Prostate gland (tissue), 2 donors: ENCODE results near the gene SNRNP70.

Experiments used
- CTCF ChIP-seq, 4 experiments: fragments of 200-600 bp in 2 of 4; fragments of 450-650 bp in 2 of 4; sonication (generic) in 2 of 4; IDR thresholded peaks; 1 replicate in 3 of 4; 2 replicates in 1 of 4; pipeline ENCODE4 v1.5.1; 2016 to 2019; ENCODE audit warnings: antibody characterized with exemption in 4 of 4, mild to moderate bottlenecking in 2 of 4, moderate library complexity in 2 of 4
- POLR2A ChIP-seq: fragments of 450-650 bp; IDR thresholded peaks from one replicate; pipeline ENCODE4 v1.6.1; 2016; ENCODE audit warnings: antibody characterized with exemption, mild to moderate bottlenecking
- POLR2AphosphoS5 ChIP-seq: sonication (generic); formaldehyde crosslinking; IDR thresholded peaks from one replicate; pipeline ENCODE4 v1.6.1; 2017; ENCODE audit warnings: antibody characterized with exemption

GRCh38 chr19:49153167-49153809, 68.0 kb downstream of the SNRNP70 start:
- TF ChIP-seq CTCF (IDR thresholded peaks at IDR 0.05) (no peak), POLR2A (no peak), POLR2AphosphoS5 (no peak)
